Uterus (tissue), 2 donors: ENCODE data around the gene ORC4.

Experiments used
- CTCF ChIP-seq, 4 experiments: fragments of 200-600 bp in 2 of 4; fragments of 450-650 bp in 2 of 4; sonication (generic) in 2 of 4; IDR thresholded peaks; one replicate each; pipeline ENCODE4 v1.5.1; 2016 to 2019; ENCODE audit warnings: antibody characterized with exemption in 4 of 4, mild to moderate bottlenecking in 2 of 4, moderate library complexity in 1 of 4
- POLR2A ChIP-seq, 2 donors: fragments of 450-650 bp; IDR thresholded peaks; one replicate each; pipeline ENCODE4 v1.6.1; 2016; ENCODE audit warnings: antibody characterized with exemption in 2 of 2, mild to moderate bottlenecking in 1 of 2, moderate library complexity in 1 of 2

- TF ChIP-seq CTCF (IDR thresholded peaks at IDR 0.05) (no peak), POLR2A (IDR thresholded peaks at IDR 0.05) (no peak)
Measured at GRCh38 chr2:147945660-147946059, 74.9 kb downstream of the ORC4 start.
